Stimulated activated CD4-positive, alpha-beta T cell treated with anti-CD3 and anti-CD28 coated beads, TNF-alpha, amount 100 ng/mL, for 48 hours (primary cell): Measurements from ENCODE around the gene MYRIP.
"Not testable (repeated sequence)": the region's sequence is repeated elsewhere in the genome, so short reads cannot be mapped to it uniquely, and the experiment has no call there.

ENCODE experiments used
- DNase-seq, 3 donors: peaks; one replicate each; pipeline ENCODE4 v3.0.0-alpha.2; 2020; ENCODE audit warnings: low read depth in 3 of 3

MYRIP gene

GRCh38 chr3:39970982-39971381, 161.6 kb downstream of the MYRIP start:
- DNase-seq = no peak

- no peak for DNase-seq
Observed at GRCh38 chr3:39971559-39972031, 162.2 kb downstream of the MYRIP start.

DNA sequence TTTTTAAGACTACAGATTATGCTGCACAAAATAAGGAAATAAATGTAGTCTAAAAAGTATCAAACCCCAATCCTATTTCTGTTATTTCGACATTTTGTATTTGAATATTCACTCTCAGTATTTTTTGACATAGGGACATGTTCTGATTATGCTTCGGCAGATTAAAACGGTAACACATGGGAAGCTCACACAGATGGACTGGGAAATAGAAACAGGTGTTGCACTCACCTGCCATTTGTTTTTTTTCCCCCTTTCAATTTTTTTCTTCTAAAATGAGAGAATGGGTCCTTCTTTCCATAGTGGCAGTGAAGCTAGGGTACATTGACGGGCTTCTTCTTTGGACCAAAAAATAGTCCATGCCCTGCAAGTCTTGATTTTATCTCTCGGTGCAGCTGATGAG, 163.1 kb downstream of the MYRIP start:
- DNase-seq = no peak

DNA sequence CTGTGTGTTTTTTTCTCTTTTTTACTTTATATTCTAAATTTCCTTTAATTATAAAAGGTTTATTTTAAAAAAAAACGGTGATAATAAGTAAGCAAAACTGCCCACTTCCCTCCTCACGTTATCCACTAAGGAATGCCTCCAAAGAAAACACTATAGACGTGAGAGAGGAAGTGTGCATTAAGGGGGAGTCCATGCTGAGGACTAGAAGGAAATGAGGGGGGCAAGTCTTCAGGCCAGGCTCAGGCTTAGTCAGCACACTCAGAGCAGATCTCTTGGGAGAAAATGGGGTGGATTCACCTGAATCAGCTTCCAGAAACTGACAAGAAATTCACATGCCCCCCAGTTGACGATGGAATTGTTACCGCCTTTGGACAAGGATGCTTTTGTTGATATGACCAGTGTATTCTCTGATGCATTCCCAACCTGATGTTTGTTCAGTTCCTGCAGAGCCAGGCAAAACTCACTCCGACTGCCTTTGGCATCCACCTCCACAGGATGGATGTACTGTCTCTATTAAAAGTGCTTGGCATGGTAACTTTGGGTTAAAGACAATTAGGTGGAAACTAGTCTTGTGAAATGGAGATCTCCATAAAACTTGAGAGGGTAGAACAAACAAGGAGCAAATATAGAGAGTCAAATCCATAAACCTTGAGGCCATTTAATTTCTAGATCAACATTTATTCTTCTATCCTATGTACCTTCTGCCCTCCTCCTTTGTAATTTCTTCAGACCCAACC, 167.8 kb downstream of the MYRIP start:
- no peak for DNase-seq

DNA sequence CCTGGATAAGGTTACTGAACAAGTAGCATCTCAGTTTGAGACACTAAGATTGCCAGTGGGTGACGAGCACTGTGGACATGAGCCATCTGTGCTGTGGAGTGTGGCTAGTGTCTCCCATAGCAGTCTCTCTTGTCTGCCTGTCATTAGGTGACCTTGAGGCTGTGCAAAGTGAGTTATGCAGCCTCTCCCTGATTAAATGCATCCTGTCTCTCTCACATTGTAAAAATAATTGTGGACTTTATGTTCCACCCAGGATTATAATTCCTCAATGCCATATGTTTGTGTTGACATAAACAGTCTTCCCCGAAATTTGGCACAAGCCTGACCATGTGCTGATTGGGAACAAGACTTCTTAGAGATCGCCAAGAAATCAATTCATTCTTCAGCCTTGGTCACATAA, 168.9 kb downstream of the MYRIP start:
- no peak for DNase-seq

DNA sequence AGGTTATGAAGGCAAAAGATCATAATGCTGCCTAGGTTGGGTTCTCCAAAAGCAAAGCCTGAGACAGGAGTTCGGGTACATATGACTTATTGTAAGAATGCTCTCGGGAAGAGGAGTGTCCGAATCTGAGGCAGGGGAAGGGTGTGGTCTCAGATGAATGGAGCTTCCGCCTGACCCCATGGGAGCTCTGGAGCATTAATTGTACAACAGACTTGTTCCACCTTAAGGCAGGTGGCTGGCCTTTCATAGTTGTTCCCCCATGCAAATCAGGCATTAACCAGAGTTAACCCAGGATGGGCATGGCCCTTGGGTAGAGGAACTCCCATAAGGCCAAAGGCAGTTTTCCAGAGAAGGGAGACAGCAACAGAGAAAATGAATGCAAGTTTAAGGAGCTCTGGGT, 170.6 kb downstream of the MYRIP start:
- no peak for DNase-seq

DNA sequence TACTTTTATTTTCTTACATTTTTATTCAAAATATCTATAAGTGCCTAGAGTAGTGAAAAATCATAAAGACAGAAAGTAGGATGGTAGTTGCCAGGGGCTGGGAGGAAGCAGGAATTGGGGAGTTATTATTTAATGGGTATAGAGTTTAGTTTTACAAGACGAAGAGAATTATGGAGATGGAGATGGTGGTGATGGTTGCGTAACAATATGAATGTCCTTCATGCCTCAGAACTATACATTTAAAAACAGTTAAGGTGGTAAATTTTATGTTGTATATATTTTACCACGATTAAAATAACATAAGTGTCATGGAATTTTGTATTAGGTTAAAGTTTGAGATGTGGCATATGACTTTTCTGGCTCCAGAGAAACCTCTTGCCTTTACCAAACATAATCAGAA, 171.4 kb downstream of the MYRIP start:
- DNase-seq = no peak

DNA sequence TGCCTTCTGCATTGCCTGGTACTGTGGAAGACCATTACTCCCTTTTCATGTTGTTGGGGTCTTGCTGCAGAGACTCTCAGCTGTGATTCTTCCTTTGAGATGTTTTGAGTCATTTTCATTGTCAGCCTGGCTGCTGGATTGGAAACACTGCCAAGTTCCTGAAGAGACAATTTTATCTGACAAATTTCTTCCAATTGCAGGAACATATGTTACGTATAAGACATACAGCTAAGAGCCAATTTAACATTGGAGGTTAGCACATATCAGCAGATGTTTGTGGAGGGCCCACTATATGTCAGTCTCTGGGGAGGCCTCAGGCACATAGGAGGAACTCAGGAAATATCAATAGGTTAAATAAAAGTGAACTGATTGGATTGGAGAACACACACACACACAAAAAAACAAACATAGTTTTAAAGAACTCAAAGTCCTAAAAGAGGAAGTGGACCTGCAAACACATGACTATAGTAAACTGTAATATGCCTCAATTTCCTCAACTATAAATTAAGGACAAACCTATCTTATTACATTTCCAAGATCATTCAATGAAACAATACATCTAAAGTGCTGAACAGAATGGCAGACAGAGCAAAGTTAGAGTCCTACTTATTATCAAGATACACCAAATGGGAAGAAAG, 172.3 kb downstream of the MYRIP start:
- DNase-seq = no peak

- DNase-seq = no peak
Observed at GRCh38 chr3:39982665-39983357, 173.4 kb downstream of the MYRIP start.

GRCh38 chr3:39989746-39990145, 180.3 kb downstream of the MYRIP start:
- no peak for DNase-seq

- no peak for DNase-seq
Observed at GRCh38 chr3:39990532-39990931, 181.1 kb downstream of the MYRIP start.

- no peak for DNase-seq
Observed at GRCh38 chr3:40008796-40009195, 199.4 kb downstream of the MYRIP start.

DNA sequence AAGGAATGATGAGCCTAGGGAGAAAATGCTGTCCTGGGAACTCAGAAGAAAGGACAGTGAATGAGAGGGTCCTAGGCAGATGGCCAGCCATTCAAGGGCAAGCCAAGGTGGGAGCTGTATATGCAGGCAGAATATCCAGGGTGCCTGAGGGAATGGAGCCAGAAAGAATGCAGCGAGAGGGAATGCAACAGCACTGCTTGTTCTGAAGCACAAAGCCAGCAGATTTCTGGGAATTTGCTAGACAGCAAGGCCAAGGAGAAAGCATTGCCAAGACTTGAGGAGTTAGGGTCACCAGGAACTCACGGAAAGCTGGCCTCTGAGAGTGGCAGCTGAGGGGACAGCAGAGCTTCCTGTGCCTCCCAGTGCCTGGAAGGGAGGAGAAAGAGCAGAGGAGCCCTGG, 200.6 kb downstream of the MYRIP start:
- DNase-seq = no peak

DNA sequence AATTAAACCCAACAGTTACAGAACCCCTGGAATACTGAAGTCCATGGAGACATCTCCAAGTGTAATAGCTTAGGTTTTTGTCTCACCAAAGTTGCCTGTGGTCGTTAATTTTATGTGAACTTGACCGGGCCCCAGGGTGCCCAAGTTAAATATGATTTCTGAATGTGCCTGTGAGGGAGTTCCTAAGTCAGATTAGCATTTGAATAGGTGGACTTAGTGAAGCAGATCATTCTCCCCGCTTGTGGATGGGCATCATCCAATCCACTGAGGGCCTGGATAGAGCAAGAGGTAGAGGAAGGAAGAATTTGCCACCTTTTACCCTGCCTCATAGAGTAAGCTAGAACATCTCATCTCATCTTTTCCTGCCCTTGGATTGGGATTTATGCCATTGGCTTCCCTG, 203.0 kb downstream of the MYRIP start:
- DNase-seq = no peak

DNA sequence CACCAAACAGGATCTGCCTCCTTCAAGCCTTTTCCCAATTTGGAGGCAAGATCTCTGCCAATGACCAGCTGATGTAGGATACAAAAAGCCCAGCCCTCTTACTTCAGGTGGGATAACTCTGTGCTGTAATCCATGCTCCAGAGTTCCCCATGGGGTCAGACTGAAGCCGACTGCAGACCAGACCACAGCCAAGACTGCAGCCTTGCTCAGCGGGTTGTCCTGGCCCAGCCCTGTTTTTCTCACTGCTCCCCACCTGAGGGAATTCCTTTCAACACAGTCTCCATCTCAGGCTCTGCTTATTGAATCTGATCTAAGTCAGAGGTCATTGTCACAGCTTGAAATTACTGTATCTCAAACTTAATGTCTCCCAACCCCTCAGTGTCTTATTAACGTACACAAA, 207.0 kb downstream of the MYRIP start:
- no peak for DNase-seq

DNA sequence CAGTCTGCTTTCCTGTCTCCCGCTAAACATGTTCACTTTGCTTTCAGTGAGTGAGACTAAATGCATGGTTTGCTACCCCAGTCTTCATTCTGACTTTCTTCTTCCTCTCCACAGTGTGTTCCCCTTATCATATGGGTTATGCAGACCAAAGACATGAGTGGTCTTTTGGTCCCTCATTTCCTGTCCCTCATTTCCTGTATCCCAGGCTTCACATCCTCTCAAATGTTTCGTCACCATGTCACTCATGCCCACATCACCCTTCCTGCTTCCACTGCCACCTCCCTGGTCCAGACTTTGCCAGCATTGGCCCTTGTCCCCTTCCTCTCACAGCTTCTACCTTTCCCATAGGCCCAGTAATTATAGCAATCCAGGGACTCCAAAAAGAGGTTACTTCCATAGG, 209.0 kb downstream of the MYRIP start:
- no peak for DNase-seq

- no peak for DNase-seq
Observed at GRCh38 chr3:40019376-40019775, 210.0 kb downstream of the MYRIP start.

DNA sequence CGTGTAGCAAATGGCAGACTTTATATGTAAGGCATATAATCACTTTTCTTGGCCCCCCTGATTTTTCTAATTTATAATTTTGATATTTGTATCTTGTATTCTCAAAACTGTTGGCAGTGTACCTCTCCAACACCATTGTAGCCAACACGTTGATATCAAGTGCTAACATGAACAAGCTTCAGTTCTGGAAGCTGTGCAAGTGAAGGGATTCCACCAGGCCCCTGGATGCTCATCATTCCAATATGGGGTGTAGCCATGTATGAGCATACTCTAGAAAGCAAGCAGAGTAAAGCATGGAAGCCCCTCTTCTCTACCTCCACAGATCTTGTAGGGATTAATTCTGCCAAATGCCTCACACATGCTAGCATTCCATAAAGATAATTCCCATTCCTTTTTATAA, 211.3 kb downstream of the MYRIP start:
- no peak for DNase-seq

DNA sequence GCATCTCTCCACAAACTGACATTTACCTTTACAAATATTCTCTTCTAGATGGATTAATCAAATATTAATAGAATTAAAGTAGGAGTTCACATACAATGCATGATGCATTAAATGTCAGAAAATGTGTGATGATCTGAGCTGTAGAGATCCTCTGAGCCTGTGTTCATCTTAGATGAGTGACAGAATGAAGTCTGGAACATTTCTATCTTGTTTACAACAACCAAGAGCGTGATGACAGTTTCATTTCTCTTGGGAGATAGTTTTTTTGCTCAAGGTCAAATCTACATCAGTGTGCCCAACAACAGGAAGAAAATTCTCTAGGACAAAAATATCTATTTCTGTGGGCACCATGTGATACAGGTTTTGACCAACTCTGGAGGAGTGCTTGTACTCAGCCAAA, 211.9 kb downstream of the MYRIP start:
- no peak for DNase-seq

DNA sequence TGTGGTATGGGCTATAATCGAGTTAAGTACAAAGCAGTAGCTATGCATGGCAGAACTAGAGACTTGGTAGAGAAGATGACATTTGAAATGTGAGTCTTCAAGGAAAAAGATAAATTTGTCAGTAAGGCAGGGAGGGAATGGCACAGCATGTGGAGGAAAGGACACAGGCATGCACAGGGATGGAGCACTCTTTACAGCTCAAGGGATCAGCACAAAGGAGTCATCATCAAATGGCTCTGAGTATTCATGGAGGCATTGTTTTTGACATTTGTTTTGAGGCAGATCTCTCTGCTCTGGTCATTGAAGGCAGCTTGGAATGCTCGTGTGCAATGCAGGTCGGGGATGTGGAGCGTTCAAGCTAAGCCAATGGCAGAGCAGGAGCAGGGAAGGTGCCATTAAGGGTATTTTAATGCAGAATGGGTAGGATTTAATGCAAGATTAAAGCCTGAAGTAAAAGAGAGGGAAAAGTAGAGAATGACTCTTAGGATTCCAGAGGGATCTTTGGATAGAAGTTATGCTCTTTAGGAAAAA, 213.0 kb downstream of the MYRIP start:
- no peak for DNase-seq

DNA sequence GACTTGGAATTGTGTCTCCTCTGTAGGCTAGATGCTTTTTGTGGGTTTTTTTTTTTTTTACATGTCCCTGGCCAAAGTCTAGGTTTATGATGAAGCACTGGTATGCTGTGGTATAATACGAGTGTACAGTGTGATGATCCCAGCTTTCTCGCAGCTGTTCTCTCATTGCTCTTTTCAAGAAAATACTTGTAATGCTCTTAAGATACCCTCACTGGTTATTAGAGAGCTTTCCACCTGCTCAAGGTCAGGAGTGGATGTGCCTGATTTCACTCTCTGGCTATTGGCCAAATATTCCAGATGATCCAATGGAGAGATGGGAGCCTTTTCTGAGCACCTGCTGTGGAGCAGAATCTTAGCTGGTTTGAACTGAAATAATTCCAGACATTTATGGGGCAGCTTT, 215.1 kb downstream of the MYRIP start:
- no peak for DNase-seq

DNA sequence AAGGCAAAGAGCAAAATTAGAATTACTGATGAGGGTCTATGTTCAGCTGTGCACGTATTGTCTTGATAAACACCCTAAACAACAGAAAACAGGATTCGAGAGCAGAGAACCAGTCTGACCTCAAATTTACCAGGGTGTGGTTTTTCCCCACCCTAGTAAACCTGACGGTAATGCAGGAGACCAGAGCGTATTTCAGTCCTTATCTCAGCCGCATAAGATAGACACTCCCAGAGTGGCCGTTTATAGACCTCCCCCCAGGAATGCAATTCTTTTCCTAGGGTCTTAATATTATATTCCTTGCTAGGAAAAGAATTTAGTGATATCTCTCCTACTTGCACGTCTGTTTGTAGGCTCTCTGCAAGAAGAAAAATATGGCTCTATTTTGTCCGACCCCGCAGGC, 216.5 kb downstream of the MYRIP start:
- not testable (repeated sequence) for DNase-seq

GRCh38 chr3:40035177-40035576, 225.8 kb downstream of the MYRIP start:
- no peak for DNase-seq
